ENCODE results near the gene RAB5IF. TPM values are rescaled to one million over a fixed set of nuclear protein-coding genes. Genes with fewer than 3 reads are reported as not detected.

Gene RAB5IF
- total and polyA plus RNA-seq, 2 of the 8 experiments (the other 6 are each of a cell fraction or from before 2014, with no cell fraction given), result 95.5 to 148 TPM

DNA sequence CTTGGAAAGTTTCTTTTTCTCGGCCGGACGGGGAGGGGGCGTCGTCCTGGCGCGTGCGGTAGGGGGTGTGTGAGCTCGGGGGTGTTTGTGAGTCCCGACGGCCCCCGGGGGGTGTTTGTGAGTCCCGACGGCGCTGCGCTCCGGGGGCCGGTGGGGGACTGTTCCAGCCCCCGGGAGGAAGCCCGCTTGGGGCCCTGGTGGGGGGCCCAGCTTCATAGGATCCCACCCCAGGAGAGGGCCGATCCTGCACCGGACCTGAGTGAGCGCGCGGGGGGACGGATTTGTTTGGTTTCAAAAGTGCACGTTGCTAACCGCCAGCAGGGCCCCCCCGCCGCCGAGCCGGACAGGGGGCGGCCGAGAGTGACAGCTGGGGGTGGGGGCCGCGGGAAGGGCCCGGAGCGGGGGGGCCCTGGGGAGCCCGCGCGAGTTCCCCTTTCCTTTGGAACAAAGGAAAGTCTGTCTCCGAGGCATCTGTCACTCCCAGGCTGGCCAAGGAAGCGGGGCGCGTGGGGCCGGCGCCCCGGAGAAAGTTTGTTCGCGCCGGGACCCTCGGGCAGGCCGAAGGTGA is 31.7 kb upstream of the RAB5IF start:
- Histone ChIP-seq H4K8ac (ENCODE audit: extremely low read depth, insufficient read depth, low read length) (peak overlapping the region; percentile 87; the same call in 1 of the 2 replicates), H3K18ac (ENCODE audit: extremely low read depth, low read length) (no peak overlapping the region; the same call in 1 of the 2 replicates), H3K56ac (replicated peaks; ENCODE audit: insufficient read length, low read depth, low read length) (no peak overlapping the region), H4K91ac (replicated peaks; ENCODE audit: insufficient read length, low read length) (no peak overlapping the region), H4K5ac (ENCODE audit: insufficient read length, low read depth, low read length) (peak overlapping the region; percentile 75), H3K9me3 (ENCODE audit: insufficient read depth in 2 of 2, low read depth in 1 of 2, low read length in 1 of 2) (no peaks in the 10 kb centered on the region), H2AK5ac (ENCODE audit: low read depth, low read length) (no peak overlapping the region), H3K4ac (replicated peaks; ENCODE audit: insufficient read length, low read depth, low read length) (no peak overlapping the region), H2BK5ac (ENCODE audit: low read depth, low read length) (no peak overlapping the region), H3K36me3 (ENCODE audit: control insufficient read depth in 2 of 4, insufficient read depth in 4 of 4, low read length in 3 of 4) (peaks cover 0 to 6% (median under 1%) of the 10 kb centered on the region in 4 experiments; a peak in 4 of 8 replicates), H3K14ac (ENCODE audit: insufficient read length) (no peak overlapping the region), H2BK120ac (replicated peaks; ENCODE audit: low read depth, low read length) (no peak overlapping the region), H3K27ac (ENCODE audit: low read depth, low read length) (peak overlapping the region; percentile 54; the same call in 1 of the 2 replicates), H3K4me2 (ENCODE audit: insufficient read depth in 1 of 2, low read depth in 2 of 2, low read length in 2 of 2) (peak overlapping the region; percentile 67 to 99), H2BK15ac (ENCODE audit: low read length) (no peak overlapping the region), H3K4me1 (replicated peaks in 1 of 4; ENCODE audit: control insufficient read depth in 3 of 4, insufficient read depth in 4 of 4, low read length in 3 of 4) (peaks cover 14 to 31% (median 18%) of the 10 kb centered on the region in 4 experiments), H2BK12ac (ENCODE audit: low read depth, low read length) (no peak overlapping the region), H2AFZ (ENCODE audit: low read length) (no peak overlapping the region), H3K23me2 (ENCODE audit: low read depth, low read length) (peaks cover 17% of the 10 kb centered on the region), H4K20me1 (replicated peaks in 1 of 2; ENCODE audit: control insufficient read depth in 1 of 2, insufficient read depth in 2 of 2, low read length in 2 of 2) (peaks cover 4% of the 10 kb centered on the region in 2 experiments), H3K4me3 (ENCODE audit: extremely low read depth in 1 of 4, insufficient read depth in 2 of 4, low read depth in 3 of 4, low read length in 4 of 4) (peak overlapping the region; percentile 63 to 98 (median 68)), H3K79me2 (ENCODE audit: control insufficient read depth in 1 of 2, insufficient read depth in 2 of 2, low read length in 2 of 2) (peaks cover 16 to 55% of the 10 kb centered on the region in 2 experiments), H3K27me3 (replicated peaks in 1 of 4; ENCODE audit: control insufficient read depth in 3 of 4, extremely low read depth in 1 of 4, insufficient read depth in 3 of 4, low read length in 3 of 4) (no peaks in the 10 kb centered on the region), H3K79me1 (ENCODE audit: low read depth, low read length) (peaks cover 9% of the 10 kb centered on the region), H2BK20ac (ENCODE audit: low read length) (no peak overlapping the region), H3K9ac (replicated peaks in 1 of 4; ENCODE audit: extremely low read depth in 1 of 4, low read depth in 3 of 4, low read length in 3 of 4) (peak overlapping the region; percentile 54 to 81 (median 68); a peak in 6 of 7 replicates), H3K23ac (ENCODE audit: insufficient read length) (no peak overlapping the region)
- 0% methylated on average over 9 of the region's 53 CpGs; no CpG with 5 or more reads in 1 of the 2 experiments for WGBS, 2 experiments (ENCODE audit: extremely low coverage in 1 of 2, insufficient coverage in 1 of 2, insufficient read length in 1 of 2, insufficient replicate concordance in 2 of 2, low coverage in 1 of 2, low lambda C conversion rate in 2 of 2, missing lambda C conversion rate in 1 of 2)
- POLR2A ChIA-PET (ENCODE audit: partially characterized antibody), result interaction anchor here (0.6 to 17.6 kb wide), 8 partner anchors 13 to 276 kb away, joined by 3 to 388 read pairs (median 4); partner anchors contain the start of gene RAB5IF
- CTCF ChIA-PET (ENCODE audit: partially characterized antibody), result interaction anchor here (0.9 to 18.0 kb wide), 3 partner anchors 13 to 33 kb away, joined by 4 to 202 read pairs (median 11); partner anchors contain the start of gene MYL9
- DNase-seq (ENCODE audit: low read depth in 1 of 2, low spot score in 2 of 2), result no peak
- FAIRE-seq, result no peak
- TF ChIP-seq TAF1 (IDR thresholded peaks at IDR 0.05; ENCODE audit: low read depth, low read length) (0 out of 2 replicates have a peak, but pooled peaks have one; percentile 30), SAP30 (IDR thresholded peaks at IDR 0.05; ENCODE audit: insufficient read depth, insufficient replicate concordance, low read length) (no peak), HDAC6 (IDR thresholded peaks at IDR 0.05; ENCODE audit: low read depth, low read length) (no peak), TEAD4 (IDR thresholded peaks at IDR 0.05; ENCODE audit: low read depth, low read length) (no peak), JUND (IDR thresholded peaks at IDR 0.05; ENCODE audit: low read length) (no peak), POLR2A (IDR thresholded peaks at IDR 0.05; ENCODE audit: control extremely low read depth in 1 of 2, low read depth in 2 of 2, low read length in 2 of 2) (no peak), HDAC2 (IDR thresholded peaks at IDR 0.05; ENCODE audit: borderline replicate concordance in 1 of 2, low read depth in 2 of 2, low read length in 2 of 2) (peak in 1 of 2 experiments; percentile 58; a peak in 1 of 4 replicates), TBP (IDR thresholded peaks at IDR 0.05; ENCODE audit: low read depth, low read length) (no peak; the same call in 1 of the 2 replicates), KDM4A (IDR thresholded peaks at IDR 0.05; ENCODE audit: low read depth, low read length, severe bottlenecking) (no peak)
- TF ChIP-seq, protein P1, sequence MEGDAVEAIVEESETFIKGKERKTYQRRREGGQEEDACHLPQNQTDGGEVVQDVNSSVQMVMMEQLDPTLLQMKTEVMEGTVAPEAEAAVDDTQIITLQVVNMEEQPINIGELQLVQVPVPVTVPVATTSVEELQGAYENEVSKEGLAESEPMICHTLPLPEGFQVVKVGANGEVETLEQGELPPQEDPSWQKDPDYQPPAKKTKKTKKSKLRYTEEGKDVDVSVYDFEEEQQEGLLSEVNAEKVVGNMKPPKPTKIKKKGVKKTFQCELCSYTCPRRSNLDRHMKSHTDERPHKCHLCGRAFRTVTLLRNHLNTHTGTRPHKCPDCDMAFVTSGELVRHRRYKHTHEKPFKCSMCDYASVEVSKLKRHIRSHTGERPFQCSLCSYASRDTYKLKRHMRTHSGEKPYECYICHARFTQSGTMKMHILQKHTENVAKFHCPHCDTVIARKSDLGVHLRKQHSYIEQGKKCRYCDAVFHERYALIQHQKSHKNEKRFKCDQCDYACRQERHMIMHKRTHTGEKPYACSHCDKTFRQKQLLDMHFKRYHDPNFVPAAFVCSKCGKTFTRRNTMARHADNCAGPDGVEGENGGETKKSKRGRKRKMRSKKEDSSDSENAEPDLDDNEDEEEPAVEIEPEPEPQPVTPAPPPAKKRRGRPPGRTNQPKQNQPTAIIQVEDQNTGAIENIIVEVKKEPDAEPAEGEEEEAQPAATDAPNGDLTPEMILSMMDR (IDR thresholded peaks at IDR 0.05; ENCODE audit: control extremely low read depth in 1 of 3, insufficient read depth in 1 of 3, low read depth in 1 of 3, low read length in 3 of 3), result no peak
